A673 (cell line): Measurements from ENCODE around the gene SUOX.
A peak's percentile ranks its signal among the peaks of the same experiment; 100 is the strongest.

ENCODE experiments used
- CTCF ChIP-seq: fragments of 300-800, 200-600 bp; sonication (generic); conservative IDR thresholded peaks from 2 replicates; pipeline ENCODE4 v1.5.1; 2017; ENCODE audit warnings: low read depth, mild to moderate bottlenecking, antibody characterized with exemption, low read length, moderate library complexity, mixed read lengths
- EZH2 ChIP-seq: fragments of 200-600 bp; sonication (generic); IDR thresholded peaks from 2 replicates; pipeline ENCODE4 v1.6.1; 2017; ENCODE audit warnings: borderline replicate concordance, low read depth, mild to moderate bottlenecking, mixed read lengths, antibody characterized with exemption, low read length; ENCODE audit not compliant: poor library complexity, severe bottlenecking

GRCh38 chr12:56029666-56030293 lies 32.7 kb downstream of the SUOX start:
- TF ChIP-seq EZH2 (no peak), CTCF (peak; percentile 82)
